ENCODE measurements around the gene CCDC184.

CCDC184 gene

GRCh38 chr12:48194799-48195201 is 11.4 kb downstream of the CCDC184 start:
- peaks cover 4% of the 10 kb centered on the region for H3K9me3 Mint-ChIP-seq
- DNase-seq: no peak
- peaks cover 6% of the 10 kb centered on the region for H3K27me3 Mint-ChIP-seq (ENCODE audit: low read depth, poor library complexity)
- peaks cover 51% of the 10 kb centered on the region for H3K4me1 Mint-ChIP-seq
- H3K4me3 Mint-ChIP-seq: no peak overlapping the region
- H3K36me3 Mint-ChIP-seq (ENCODE audit: low read depth): no peaks in the 10 kb centered on the region
- no peak overlapping the region for H3K27ac Mint-ChIP-seq
- no peak for TF ChIP-seq CTCF (IDR thresholded peaks at IDR 0.05)

DNA sequence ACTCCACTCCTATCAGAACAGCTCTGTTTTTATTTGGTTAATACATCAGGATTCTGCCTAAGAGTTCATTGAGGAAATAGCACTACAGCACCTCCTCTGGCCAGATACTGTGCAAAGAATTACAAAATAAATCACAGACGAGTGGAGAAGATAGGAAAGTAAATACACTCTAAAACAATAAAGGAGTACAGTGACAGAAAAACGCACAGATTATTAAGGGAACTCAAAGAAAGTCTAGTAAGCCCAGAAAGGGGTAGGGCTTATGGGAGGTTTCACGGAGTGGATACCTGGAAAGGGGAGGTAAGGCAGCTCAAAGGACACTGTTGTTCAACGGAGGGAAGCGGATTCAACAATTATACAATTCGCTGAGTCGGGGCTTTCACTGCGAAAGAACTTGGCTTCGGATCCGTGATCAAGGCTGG is 14.1 kb downstream of the CCDC184 start:
- Mint-ChIP-seq H3K27me3 (ENCODE audit: low read depth, poor library complexity) (no peaks in the 10 kb centered on the region), H3K4me3 (peak overlapping the region; percentile 84), H3K9me3 (peaks cover 30% of the 10 kb centered on the region), H3K4me1 (peaks cover 54% of the 10 kb centered on the region), H3K27ac (peak overlapping the region; percentile 84), H3K36me3 (ENCODE audit: low read depth) (peaks cover 18% of the 10 kb centered on the region)
- no peak for DNase-seq
- no peak for TF ChIP-seq CTCF (IDR thresholded peaks at IDR 0.05)

DNA sequence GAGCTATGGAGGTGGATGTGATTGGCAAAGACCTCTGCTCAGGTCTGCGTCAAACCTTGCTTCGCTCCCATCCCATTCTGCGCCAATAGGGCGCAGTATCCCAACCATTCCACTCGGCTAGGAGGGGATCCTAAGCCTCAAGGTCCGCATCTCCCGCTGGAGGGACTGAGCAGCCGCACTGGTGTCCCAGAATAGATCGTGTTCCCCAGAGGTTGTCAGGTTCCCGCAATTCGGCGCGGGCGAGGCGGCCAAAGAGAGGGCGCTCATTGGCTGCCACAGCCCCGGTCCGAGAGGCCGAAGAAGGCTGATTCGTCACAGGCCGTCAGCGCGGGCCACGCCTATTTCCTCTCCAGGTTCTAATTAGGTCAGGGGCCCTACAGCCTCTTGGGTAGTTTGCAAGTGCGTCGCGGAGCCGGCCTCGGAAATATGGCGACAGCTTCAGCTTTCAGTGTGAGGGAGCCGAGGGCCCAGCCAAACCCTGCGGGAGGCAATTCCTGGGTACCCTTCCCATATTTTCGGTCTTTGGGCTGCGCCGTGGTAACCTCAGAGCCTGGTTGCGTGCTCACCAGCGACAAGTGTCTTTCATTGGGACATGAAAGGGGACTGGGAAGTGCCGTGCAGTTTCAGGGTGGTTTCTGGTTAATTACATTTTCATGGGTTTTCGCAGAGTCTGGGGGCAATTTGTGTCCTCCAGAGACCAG is 14.7 kb downstream of the CCDC184 start:
- H3K4me3 Mint-ChIP-seq: peak overlapping the region; percentile 84
- H3K9me3 Mint-ChIP-seq: peaks cover 35% of the 10 kb centered on the region
- TF ChIP-seq CTCF (IDR thresholded peaks at IDR 0.05): no peak
- peaks cover 23% of the 10 kb centered on the region for H3K36me3 Mint-ChIP-seq (ENCODE audit: low read depth)
- DNase-seq: peak; percentile 90
- peak overlapping the region; percentile 95 for H3K27ac Mint-ChIP-seq
- H3K4me1 Mint-ChIP-seq: peaks cover 54% of the 10 kb centered on the region
- H3K27me3 Mint-ChIP-seq (ENCODE audit: low read depth, poor library complexity): no peaks in the 10 kb centered on the region

GRCh38 chr12:48198672-48198971 is 15.2 kb downstream of the CCDC184 start:
- H3K4me3 Mint-ChIP-seq: peak overlapping the region; percentile 84
- no peaks in the 10 kb centered on the region for H3K27me3 Mint-ChIP-seq (ENCODE audit: low read depth, poor library complexity)
- TF ChIP-seq CTCF (IDR thresholded peaks at IDR 0.05): no peak
- H3K4me1 Mint-ChIP-seq: peaks cover 54% of the 10 kb centered on the region
- peaks cover 40% of the 10 kb centered on the region for H3K9me3 Mint-ChIP-seq
- DNase-seq: peak; percentile 21
- peaks cover 26% of the 10 kb centered on the region for H3K36me3 Mint-ChIP-seq (ENCODE audit: low read depth)
- peak overlapping the region; percentile 95 for H3K27ac Mint-ChIP-seq

GRCh38 chr12:48198985-48199384 is 15.5 kb downstream of the CCDC184 start:
- H3K36me3 Mint-ChIP-seq (ENCODE audit: low read depth): peaks cover 27% of the 10 kb centered on the region
- peak overlapping the region; percentile 84 for H3K4me3 Mint-ChIP-seq
- no peaks in the 10 kb centered on the region for H3K27me3 Mint-ChIP-seq (ENCODE audit: low read depth, poor library complexity)
- TF ChIP-seq CTCF (IDR thresholded peaks at IDR 0.05): no peak
- DNase-seq: no peak
- H3K9me3 Mint-ChIP-seq: peaks cover 44% of the 10 kb centered on the region
- peak overlapping the region; percentile 98 for H3K27ac Mint-ChIP-seq
- peaks cover 54% of the 10 kb centered on the region for H3K4me1 Mint-ChIP-seq

DNA sequence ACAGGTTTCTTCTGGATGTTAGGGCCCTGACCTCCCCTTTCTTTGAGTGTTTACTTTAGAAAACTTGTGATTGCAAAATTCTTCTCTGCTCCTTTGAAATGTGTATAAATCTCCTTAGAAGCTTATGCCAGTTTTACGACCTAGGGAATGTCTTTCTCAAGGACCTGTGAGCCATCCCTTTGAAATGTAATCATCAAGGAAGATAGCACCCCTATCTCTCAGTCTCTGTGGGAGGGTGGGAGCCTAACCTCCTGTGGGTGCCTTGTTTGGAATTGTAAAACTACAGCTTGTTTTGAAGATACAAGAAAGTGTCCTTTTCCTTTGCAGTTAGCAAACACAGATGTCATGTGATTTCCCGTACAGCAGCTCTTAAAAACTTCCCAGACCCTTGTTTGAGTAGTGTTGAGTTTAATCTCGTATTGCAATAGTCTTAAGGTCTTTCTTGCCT is 16.4 kb downstream of the CCDC184 start:
- peak overlapping the region; percentile 98 for H3K27ac Mint-ChIP-seq
- no peak for DNase-seq
- H3K36me3 Mint-ChIP-seq (ENCODE audit: low read depth): peaks cover 35% of the 10 kb centered on the region
- peaks cover 52% of the 10 kb centered on the region for H3K9me3 Mint-ChIP-seq
- no peaks in the 10 kb centered on the region for H3K27me3 Mint-ChIP-seq (ENCODE audit: low read depth, poor library complexity)
- no peak for TF ChIP-seq CTCF (IDR thresholded peaks at IDR 0.05)
- peak overlapping the region; percentile 84 for H3K4me3 Mint-ChIP-seq
- H3K4me1 Mint-ChIP-seq: peaks cover 48% of the 10 kb centered on the region
